ENCODE results near the gene MEF2A.

The MEF2A gene

GRCh38 chr15:99605990-99606389 lies 40.2 kb downstream of the MEF2A start:
- DNase-seq (ENCODE audit: low spot score) = no peak

GRCh38 chr15:99606646-99607045 lies 40.9 kb downstream of the MEF2A start:
- DNase-seq (ENCODE audit: low spot score) = no peak

- no peak for DNase-seq (ENCODE audit: low spot score)
Observed at GRCh38 chr15:99613481-99613880, 47.7 kb downstream of the MEF2A start.

GRCh38 chr15:99613887-99614647 lies 48.3 kb downstream of the MEF2A start:
- DNase-seq (ENCODE audit: low spot score) = no peak

- DNase-seq (ENCODE audit: low spot score) = no peak
Observed at GRCh38 chr15:99614749-99615288, 49.0 kb downstream of the MEF2A start.

GRCh38 chr15:99615460-99615859 lies 49.7 kb downstream of the MEF2A start:
- no peak for DNase-seq (ENCODE audit: low spot score)

- DNase-seq (ENCODE audit: low spot score) = no peak
Observed at GRCh38 chr15:99616129-99616528, 50.3 kb downstream of the MEF2A start.

- no peak for DNase-seq (ENCODE audit: low spot score)
Observed at GRCh38 chr15:99616773-99617342, 51.1 kb downstream of the MEF2A start.

GRCh38 chr15:99618941-99619411 lies 53.2 kb downstream of the MEF2A start:
- DNase-seq (ENCODE audit: low spot score) = no peak

GRCh38 chr15:99619712-99620111 lies 53.9 kb downstream of the MEF2A start:
- no peak for DNase-seq (ENCODE audit: low spot score)

GRCh38 chr15:99620178-99620577 lies 54.4 kb downstream of the MEF2A start:
- no peak for DNase-seq (ENCODE audit: low spot score)

GRCh38 chr15:99621767-99622166 lies 56.0 kb downstream of the MEF2A start:
- DNase-seq (ENCODE audit: low spot score) = no peak

- DNase-seq (ENCODE audit: low spot score) = no peak
Observed at GRCh38 chr15:99628374-99629001, 62.7 kb downstream of the MEF2A start.

- no peak for DNase-seq (ENCODE audit: low spot score)
Observed at GRCh38 chr15:99630607-99631131, 64.9 kb downstream of the MEF2A start.

GRCh38 chr15:99631255-99631654 lies 65.5 kb downstream of the MEF2A start:
- DNase-seq (ENCODE audit: low spot score) = no peak

- no peak for DNase-seq (ENCODE audit: low spot score)
Observed at GRCh38 chr15:99632521-99632920, 66.7 kb downstream of the MEF2A start.

GRCh38 chr15:99633655-99634054 lies 67.9 kb downstream of the MEF2A start:
- no peak for DNase-seq (ENCODE audit: low spot score)

- DNase-seq (ENCODE audit: low spot score) = no peak
Observed at GRCh38 chr15:99634576-99634975, 68.8 kb downstream of the MEF2A start.

GRCh38 chr15:99635145-99635544 lies 69.4 kb downstream of the MEF2A start:
- DNase-seq (ENCODE audit: low spot score) = no peak

GRCh38 chr15:99635794-99636193 lies 70.0 kb downstream of the MEF2A start:
- DNase-seq (ENCODE audit: low spot score) = no peak

GRCh38 chr15:99644913-99645542 lies 79.2 kb downstream of the MEF2A start:
- no peak for DNase-seq (ENCODE audit: low spot score)

- no peak for DNase-seq (ENCODE audit: low spot score)
Observed at GRCh38 chr15:99645543-99645935, 79.8 kb downstream of the MEF2A start.

Measured in CD4-positive, alpha-beta T cell treated with Interleukin-15 for 4 hours (primary cell).